GM18909 (cell line): ENCODE data around the gene EDIL3.
A peak's percentile ranks its signal among the peaks of the same experiment; 100 is the strongest.

Experiments
- ATAC-seq: cut with Tn5 transposase; IDR thresholded peaks from one replicate; pipeline ENCODE4 v1.9.1; 2021; ENCODE audit warnings: mild to moderate bottlenecking; ENCODE audit not compliant: unreplicated experiment, poor library complexity

The EDIL3 gene

DNA sequence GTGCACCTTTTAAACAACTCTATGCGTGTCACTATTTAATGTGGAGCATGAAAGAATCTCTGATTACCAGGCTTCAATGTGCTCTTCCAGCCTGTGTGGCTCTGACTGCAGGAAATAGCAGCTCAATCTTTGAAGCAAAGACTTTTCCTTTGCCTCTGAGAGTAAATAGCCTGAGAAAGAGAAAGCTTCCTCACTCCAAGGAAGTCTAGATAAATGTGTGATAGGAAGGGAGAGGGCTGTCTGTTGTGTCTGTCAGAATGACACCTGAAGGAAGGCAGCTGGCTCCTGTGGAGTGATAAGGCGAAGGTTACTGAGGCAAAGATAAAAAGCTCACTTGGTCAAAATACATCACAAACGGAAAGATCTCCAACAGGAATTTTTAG lies 458.7 kb downstream of the EDIL3 start:
- no peak for ATAC-seq

DNA sequence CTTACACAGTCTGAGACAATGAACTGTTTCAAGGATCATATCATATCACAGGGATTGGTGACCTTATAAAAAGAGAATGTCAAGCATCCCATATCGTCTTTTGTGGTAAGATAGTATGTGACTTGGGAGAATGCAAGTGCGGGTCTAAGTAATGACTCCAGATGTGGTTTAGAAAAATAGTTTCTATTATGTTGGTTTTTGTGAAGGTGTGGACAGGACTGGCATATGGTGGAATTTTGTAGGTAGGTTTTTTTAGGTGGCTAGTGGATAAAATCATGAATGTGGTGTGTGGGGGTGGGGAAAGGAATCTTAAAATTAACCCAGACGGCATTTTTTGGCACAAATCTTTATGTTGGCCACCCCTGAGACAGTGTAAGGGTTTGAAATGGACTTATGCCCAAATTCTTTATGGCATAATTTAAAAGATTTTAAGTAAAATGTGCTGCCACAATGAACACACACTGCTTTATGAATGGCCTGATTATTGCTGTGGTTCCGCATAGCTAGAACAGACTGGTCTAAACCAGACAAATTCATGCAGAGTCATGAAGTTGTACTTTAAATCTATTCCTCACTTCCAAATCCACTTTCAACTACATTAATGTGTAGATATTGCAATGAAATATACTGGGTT lies 459.2 kb downstream of the EDIL3 start:
- ATAC-seq, result no peak

DNA sequence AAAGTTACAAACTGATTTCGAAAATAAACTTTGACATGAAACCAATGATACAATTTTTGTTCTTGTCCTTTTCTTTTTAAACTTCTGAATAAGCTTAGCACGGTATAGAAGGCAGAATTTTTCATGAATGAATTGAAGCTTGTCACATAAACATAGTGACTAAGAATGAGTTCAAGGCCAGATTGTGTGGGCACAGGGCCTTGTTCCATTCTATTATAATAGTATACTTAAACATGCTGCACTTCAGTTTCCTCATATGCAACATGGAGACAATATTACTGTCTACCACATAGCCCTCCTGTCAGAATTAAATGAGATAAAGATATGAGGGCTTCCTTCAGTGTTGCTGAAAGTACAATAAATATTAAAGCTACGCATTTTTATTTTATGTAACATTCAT lies 459.8 kb downstream of the EDIL3 start:
- ATAC-seq, result no peak

DNA sequence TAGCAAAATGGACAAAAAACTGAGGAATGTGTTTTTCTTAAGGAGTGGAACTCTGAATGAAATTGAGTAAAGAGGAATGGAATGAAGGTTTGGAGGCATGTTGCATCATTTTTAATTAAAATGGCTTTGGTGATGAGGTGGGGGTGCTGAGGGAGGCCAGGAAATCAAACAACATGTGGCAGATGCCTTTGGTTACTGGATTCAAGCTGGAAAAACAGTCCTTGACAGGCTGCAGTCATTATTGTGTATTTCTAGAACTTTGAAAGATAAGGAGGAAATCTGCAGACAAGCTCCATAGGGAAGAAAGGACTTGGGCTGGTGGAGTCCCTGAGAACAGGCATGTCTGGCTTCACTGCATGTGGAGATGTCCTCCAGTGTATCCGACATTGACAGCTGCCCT lies 460.5 kb downstream of the EDIL3 start:
- ATAC-seq, result no peak

DNA sequence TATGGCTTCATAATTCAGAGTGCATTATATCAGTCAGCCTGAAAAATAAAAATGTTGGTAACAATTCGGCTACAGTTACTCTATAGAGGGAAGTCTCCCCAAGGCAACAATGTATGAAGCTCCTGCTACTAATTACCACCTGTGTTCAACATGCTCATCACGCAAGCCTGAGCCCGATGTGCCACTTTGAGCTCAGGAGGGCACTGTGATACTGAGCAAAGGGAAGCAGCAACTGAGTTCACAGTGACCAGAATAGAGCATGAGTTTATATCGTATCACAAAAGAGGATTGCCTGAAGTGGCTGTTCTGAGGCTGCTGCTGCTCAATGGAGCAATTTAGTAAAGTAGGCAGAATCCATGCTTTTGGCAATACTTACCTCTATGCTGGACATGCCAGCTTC lies 462.0 kb downstream of the EDIL3 start:
- no peak for ATAC-seq

DNA sequence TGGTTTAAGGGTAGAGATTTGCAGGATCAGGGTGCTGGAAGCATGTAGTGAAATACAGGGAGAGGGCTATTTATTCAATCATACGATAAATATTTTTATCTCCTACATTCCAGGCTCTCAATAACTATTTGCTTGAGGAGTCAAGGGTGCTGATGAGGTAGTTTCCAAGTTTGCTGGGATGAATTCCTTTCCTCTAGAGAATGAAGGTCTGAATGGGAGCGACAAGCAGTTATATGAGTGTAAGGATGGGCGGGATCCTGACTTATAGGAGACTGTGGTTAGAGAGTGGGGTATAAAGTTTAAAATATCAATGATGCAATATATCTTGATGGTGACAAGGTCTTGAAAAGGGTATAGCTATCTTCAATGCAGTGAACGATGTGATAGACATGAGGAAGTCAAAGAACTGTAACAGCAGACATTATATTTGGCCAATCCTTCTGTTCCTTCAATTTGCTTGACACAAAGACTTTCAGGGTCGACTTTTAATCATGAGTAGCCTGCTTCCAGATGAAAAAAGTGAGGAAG lies 462.9 kb downstream of the EDIL3 start:
- no peak for ATAC-seq

DNA sequence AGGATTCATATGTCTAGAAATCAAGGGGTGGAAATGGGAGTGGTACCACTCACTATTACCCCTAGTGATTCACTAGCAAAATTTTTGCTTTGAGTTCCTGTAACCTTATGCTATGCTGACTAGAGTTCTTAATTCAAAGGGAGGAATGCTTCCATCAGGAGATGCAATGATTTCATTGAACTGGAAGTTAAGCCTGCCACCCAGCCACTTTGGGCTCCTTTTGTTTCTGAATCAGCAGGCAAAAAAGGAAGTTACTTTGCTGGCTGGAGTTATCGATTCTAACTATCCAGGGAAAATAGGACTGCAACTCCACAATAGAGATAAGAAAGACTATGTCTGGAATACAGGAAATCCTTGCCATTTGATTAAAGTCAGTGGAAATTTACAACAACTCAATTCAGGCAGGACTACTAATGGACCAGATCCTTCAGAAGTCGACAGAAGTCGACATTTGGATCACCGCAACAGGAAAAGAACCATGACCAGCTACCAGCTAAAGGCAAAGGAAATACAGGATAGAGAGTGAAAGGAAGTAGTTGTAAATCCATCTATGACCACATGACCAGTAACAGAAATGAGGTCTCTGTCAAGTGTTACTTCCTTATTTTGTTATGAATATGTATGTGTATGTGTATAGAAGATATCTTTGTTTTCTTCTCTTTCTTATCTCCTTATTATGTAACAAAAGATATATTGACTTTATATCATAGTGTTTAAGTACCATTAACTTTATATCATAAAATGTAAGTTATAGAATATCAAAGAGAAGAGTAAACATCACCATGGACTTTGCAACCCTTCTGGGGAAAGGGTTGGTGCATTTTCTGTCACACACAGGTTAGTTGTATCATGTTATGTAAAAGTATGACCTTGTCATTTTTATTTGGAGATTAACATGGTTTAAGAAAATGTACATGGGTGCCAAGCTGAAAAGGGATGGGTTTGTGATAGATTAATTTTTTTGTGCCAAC lies 465.3 kb downstream of the EDIL3 start:
- ATAC-seq, result peak; percentile 73

DNA sequence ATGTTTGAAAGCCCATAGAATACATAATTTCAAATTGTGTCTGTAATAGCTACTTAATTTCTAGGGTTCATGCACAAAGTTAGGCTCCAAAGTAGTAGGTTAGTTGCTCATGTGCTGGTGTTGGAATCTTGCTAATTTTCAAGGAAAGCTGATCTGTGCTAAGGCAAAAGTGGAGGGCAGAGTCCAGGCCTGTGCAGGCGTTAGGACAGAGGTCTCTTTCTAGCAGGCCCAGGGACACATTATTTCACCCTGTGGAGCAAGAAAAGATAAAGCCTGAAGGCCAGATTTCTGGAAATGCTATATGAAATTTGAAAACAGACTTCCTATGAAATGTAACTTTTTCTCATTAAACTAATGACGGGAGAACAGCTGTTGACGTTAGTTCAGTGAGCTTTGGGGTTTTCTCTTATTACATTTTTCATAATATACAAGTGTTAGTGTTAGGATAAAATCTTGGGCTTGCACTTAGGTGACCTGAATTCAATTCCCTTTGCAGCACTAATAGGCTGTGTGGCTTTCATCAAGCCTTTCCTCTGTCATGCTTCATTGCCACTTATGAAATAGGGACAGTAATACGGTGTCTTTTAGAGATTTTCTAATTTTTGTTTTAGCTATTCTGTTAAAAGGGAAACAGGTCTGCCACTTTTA lies 467.3 kb downstream of the EDIL3 start:
- ATAC-seq, result no peak

DNA sequence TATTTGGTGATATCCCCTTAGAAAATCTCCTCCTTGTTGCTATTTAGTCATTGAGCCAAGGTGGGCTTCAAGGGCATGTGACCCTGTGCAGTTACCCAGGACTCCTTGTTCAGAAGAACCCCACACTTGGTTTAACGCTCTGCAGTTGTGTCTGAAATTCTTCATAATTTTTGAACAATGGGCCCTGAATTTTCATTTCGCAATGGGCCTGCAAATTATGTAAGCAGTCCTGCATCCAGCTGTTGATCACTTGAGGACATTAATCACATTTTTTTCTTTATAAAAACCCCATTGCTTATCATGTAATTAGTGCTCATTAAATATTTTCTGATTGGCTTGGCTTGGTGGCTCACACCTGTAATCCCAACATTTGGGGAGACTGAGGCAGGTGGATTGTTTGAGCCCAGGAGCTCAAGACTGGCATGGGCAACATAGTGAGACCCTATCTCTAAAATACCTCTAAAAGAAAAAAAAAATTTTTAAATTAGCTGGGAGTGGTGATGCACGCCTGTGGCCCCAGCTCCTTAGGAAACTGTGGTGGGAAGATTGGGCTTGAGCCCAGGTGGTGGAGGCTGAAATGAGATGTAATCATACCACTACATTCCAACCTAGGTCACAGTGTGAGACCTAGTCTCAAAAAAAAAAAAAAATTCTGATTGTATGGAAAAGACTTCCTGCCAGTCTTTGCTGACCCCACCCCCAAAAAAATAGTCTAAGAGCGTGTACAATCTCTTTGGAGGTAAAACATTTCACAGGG lies 469.8 kb downstream of the EDIL3 start:
- no peak for ATAC-seq

DNA sequence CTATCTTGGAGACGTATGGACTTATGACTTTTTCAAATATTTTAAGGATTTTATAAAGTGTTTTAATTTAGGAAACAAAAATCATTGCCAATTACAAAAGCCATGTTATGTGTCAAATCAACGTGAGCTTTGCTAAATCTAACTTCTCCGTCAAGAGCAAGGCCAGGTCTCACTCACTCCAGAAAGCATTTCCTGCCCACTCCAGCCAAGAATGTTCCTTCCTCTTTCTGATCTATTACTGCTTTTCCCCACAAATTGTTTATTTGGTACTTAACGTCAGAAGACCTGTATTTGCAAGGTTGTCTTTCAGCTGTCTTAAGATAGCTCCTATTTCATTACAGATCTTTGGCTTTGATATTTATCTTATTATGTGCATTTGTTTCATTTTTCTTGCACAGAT lies 470.5 kb downstream of the EDIL3 start:
- no peak for ATAC-seq

DNA sequence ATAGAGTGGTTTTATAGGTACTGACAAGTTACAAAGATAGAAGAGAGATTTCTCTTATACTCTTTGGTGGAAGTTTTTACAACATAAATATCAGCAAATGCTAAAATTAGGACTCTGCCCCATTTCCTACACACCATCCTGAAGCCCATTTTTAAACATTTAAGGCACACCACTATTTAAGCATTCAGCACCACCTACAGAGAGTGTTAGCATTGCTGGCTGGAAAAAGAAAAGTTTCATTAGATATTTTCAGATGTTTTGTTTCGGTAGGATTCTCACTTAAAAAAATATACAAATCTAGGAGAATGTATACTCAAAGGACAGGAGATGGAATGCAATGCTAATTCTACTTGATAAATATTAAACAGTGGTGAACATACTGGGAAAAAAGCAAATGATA lies 471.1 kb downstream of the EDIL3 start:
- ATAC-seq, result no peak

DNA sequence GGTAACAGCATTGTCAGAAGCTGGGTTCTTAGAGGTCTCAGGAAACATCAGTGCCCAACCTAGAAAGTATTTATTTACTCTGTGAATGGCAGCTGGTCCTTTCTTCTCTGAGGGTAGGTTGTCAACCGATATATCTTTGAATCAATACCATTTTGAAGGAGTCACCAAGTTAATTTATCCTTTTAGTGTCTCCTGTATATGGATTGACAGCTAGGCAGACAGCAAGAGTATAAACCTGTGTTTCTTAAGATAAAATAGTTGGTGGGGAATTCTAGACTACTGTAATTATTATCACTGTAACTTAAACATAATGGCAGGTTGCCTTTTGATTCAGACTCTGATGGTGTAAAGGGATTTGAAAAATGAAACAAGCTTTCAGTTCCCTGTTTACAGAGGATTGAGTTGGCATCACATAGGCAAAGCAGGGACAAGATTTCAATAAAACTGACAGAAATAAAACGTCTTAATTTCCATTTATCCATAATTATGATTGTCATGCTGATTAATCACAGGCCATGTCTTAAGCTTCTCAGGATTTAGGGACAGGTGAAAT lies 473.2 kb downstream of the EDIL3 start:
- no peak for ATAC-seq

DNA sequence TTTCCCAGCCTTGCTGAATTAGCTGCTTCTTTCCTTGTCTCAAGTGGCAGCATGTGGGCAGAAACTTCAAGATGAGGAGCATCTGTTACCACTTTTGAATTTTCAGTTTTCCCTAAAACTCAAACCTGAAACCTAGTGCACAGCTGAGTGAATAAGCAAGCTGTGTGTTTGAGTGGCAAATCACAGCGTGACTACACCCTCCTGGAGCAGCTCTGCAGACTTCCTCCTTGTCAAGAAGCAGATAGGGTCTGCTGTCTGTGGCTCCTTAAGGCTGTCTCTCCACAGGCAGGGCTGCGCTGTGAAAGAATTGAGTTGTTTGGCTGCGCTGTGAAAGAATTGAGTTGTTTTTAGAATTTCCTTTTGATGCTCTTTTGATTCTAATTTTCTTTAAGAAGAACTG lies 484.4 kb downstream of the EDIL3 start:
- ATAC-seq, result no peak

DNA sequence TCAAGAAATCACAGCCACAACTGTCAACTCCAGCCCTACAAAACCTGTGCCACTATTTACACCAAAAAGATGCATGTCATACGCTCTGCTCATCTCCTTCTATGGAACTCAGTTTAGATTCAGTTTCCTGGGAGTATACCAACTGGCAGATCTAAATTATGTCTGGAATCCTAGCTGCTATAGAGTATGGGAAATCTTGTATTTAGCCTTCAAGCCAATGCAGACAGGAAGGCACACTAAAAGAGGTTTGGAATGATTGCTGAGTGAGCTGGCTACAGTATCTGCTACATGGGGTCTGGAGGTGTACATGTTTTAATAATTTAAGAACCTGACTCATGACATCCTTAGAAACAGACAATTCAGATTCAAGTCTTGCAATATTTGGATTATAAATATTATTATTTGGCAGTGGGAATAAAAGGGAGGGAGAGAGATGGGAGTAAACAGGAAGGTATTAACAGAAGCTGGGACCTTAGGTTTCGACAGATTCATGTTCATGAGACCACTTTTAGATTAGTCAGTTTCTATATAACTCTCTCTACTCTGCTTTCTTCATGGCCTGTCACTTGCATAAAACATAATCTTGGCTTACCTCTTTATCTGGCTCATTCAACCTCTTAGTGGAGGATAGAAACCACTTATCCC lies 485.2 kb downstream of the EDIL3 start:
- no peak for ATAC-seq

DNA sequence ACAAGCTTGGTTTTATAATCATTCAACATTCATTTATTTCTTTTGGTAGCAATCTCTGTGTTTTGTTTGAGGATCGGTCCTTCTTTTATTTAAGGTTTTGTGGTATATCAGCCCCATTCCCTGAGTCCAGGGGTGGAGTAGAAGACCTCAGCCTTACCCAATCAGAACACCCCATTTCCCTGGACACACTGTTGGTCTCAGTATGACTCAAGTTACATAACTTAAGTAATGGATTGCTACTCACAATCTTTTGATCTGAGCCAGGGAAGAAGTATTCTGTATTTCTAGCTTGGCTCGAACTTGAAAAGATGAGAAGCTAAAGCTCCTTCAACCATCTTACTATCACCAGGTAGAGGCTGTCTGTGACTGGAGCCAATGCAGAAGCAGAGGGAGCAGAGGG lies 488.8 kb downstream of the EDIL3 start:
- no peak for ATAC-seq

DNA sequence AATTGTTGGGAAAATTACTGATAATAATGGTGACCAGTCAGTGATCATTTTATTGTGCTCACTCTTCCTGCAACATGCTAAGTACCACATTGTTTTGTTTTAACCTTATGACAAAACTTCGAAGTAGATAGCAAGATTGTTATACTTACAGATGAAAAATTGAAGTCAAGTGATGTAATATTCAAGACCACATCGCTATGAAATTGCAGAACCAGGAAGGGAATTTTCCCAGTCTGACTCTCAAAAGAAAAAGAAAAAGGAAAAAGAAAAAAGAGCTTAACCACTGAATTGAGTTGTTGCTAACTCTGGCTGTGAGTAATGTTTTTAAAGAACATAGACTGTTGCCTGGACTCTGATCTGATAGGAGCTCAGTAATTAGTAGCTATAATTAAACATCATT lies 493.4 kb downstream of the EDIL3 start:
- ATAC-seq, result no peak
